HEK293 (cell line): Measurements from ENCODE around the gene APOA5.

Experiments
- CTCF ChIA-PET: fragments of 350-600 bp; formaldehyde crosslinking; extraction: SDS; loops from one replicate; lab custom pipeline; 2021; ENCODE audit warnings: antibody characterized with exemption; lab: Yijun Ruan, JAX
- POLR2A ChIA-PET: fragments of 300-600 bp; formaldehyde crosslinking; extraction: SDS; loops from one replicate; lab custom pipeline; 2020; ENCODE audit warnings: antibody characterized with exemption, inconsistent platforms; lab: Yijun Ruan, JAX
- H3K27ac ChIP-seq: fragments of 200-500 bp; sonication (Bioruptor generic); 2 replicates; pipeline ENCODE4 v1.5.1; 2014; ENCODE audit warnings: low read depth, low read length, control low read depth, inconsistent platforms; ENCODE audit errors: extremely low read depth
- H3K36me3 ChIP-seq, 2 experiments: fragments of 200-500 bp in 1 of 2; sonication (Bioruptor generic) in 1 of 2; 1 replicate in 1 of 2; 2 replicates in 1 of 2; pipeline ENCODE4 v1.5.1; 2014 to 2017; ENCODE audit warnings: inconsistent platforms in 2 of 2, low read length in 2 of 2; ENCODE audit not compliant: control insufficient read depth in 2 of 2, insufficient read depth in 1 of 2
- H3K4me1 ChIP-seq: fragments of 200-500 bp; sonication (Bioruptor generic); 2 replicates; pipeline ENCODE4 v1.5.1; 2014; ENCODE audit warnings: mild to moderate bottlenecking, low read length, inconsistent platforms; ENCODE audit not compliant: control insufficient read depth, insufficient read depth
- H3K4me3 ChIP-seq: 2 replicates; pipeline ENCODE4 v1.5.1; 2011; ENCODE audit warnings: low read depth, mild to moderate bottlenecking, control low read depth, low read length, moderate library complexity
- H3K9me3 ChIP-seq: fragments of 200-500 bp; sonication (Bioruptor generic); 2 replicates; pipeline ENCODE4 v1.5.1; 2014; ENCODE audit warnings: low read depth, low read length, inconsistent platforms; ENCODE audit not compliant: control insufficient read depth, insufficient read depth
- BCL11A ChIP-seq: fragments of 450-650 bp; formaldehyde crosslinking; IDR thresholded peaks from 2 replicates; pipeline ENCODE4 v1.5.1; 2016; ENCODE audit warnings: low read depth, missing biosample characterization, missing genetic modification characterization
- GLI2 ChIP-seq: fragments of 450-650 bp; formaldehyde crosslinking; IDR thresholded peaks from 2 replicates; pipeline ENCODE4; 2017; ENCODE audit warnings: missing biosample characterization, missing genetic modification characterization, low read depth, borderline replicate concordance
- ZBTB7A ChIP-seq: fragments of 450-650 bp; formaldehyde crosslinking; IDR thresholded peaks from 2 replicates; pipeline ENCODE4 v1.5.1; 2016; ENCODE audit warnings: low read depth, missing biosample characterization, missing genetic modification characterization
- ZFP3 ChIP-seq: fragments of 450-650 bp; formaldehyde crosslinking; IDR thresholded peaks from 2 replicates; pipeline ENCODE4 v1.5.1; 2016; ENCODE audit warnings: low read depth, missing biosample characterization, missing genetic modification characterization
- ZNF214 ChIP-seq: fragments of 450-650 bp; formaldehyde crosslinking; IDR thresholded peaks from 2 replicates; pipeline ENCODE4 v1.5.1; 2017; ENCODE audit warnings: missing biosample characterization, mild to moderate bottlenecking, missing genetic modification characterization, borderline replicate concordance
- ZNF341 ChIP-seq: fragments of 450-650 bp; formaldehyde crosslinking; IDR thresholded peaks from 2 replicates; pipeline ENCODE4; 2016; ENCODE audit warnings: low read depth, missing biosample characterization, missing genetic modification characterization
- ZNF350 ChIP-seq: fragments of 450-650 bp; formaldehyde crosslinking; IDR thresholded peaks from 2 replicates; pipeline ENCODE4 v1.5.0; 2017; ENCODE audit warnings: missing biosample characterization, mild to moderate bottlenecking, missing genetic modification characterization
- ZNF391 ChIP-seq: fragments of 450-650 bp; formaldehyde crosslinking; IDR thresholded peaks from 2 replicates; pipeline ENCODE4 v1.5.1; 2016; ENCODE audit warnings: low read depth, missing biosample characterization, missing genetic modification characterization, borderline replicate concordance
- ZNF426 ChIP-seq: fragments of 450-650 bp; formaldehyde crosslinking; IDR thresholded peaks from 2 replicates; pipeline ENCODE4 v1.5.1; 2017; ENCODE audit warnings: missing biosample characterization, missing genetic modification characterization, mild to moderate bottlenecking, inconsistent platforms, moderate library complexity
- ZNF501 ChIP-seq: fragments of 450-650 bp; formaldehyde crosslinking; IDR thresholded peaks from 2 replicates; pipeline ENCODE4 v1.5.1; 2016; ENCODE audit warnings: missing biosample characterization, missing genetic modification characterization
- ZNF514 ChIP-seq: fragments of 450-650 bp; formaldehyde crosslinking; IDR thresholded peaks from 2 replicates; pipeline ENCODE4 v1.5.1; 2016; ENCODE audit warnings: missing biosample characterization, missing genetic modification characterization
- ZNF624 ChIP-seq: fragments of 450-650 bp; formaldehyde crosslinking; IDR thresholded peaks from 2 replicates; pipeline ENCODE4 v1.5.1; 2017; ENCODE audit warnings: missing biosample characterization, missing genetic modification characterization
- ZNF670 ChIP-seq: fragments of 450-650 bp; formaldehyde crosslinking; IDR thresholded peaks from 2 replicates; pipeline ENCODE4 v1.5.1; 2016; ENCODE audit warnings: missing biosample characterization, missing genetic modification characterization, low read depth
- ZNF707 ChIP-seq: fragments of 450-650 bp; formaldehyde crosslinking; IDR thresholded peaks from 2 replicates; pipeline ENCODE4 v1.5.1; 2016; ENCODE audit warnings: missing biosample characterization, missing genetic modification characterization
- ZNF747 ChIP-seq: fragments of 450-650 bp; formaldehyde crosslinking; IDR thresholded peaks from 2 replicates; pipeline ENCODE4 v1.5.1; 2016; ENCODE audit warnings: missing biosample characterization, missing genetic modification characterization
- ZNF792 ChIP-seq: fragments of 450-650 bp; formaldehyde crosslinking; IDR thresholded peaks from 2 replicates; pipeline ENCODE4 v1.5.1; 2016; ENCODE audit warnings: missing biosample characterization, missing genetic modification characterization
- ZNF837 ChIP-seq: fragments of 450-650 bp; formaldehyde crosslinking; IDR thresholded peaks from 2 replicates; pipeline ENCODE4 v1.5.1; 2016; ENCODE audit warnings: missing biosample characterization, missing genetic modification characterization
- TF ChIP-seq, protein P1 (sequence below): sonication (generic); formaldehyde crosslinking; IDR thresholded peaks from 2 replicates; pipeline ENCODE4 v1.8.1; 2022; ENCODE audit warnings: mild to moderate bottlenecking, moderate library complexity, missing genetic modification reagents
- TF ChIP-seq, protein P2 (sequence below): fragments of 450-650 bp; formaldehyde crosslinking; IDR thresholded peaks from 2 replicates; pipeline ENCODE4 v1.5.1; 2016; ENCODE audit warnings: missing biosample characterization, missing genetic modification characterization
- TF ChIP-seq, protein P3 (sequence below): fragments of 450-650 bp; formaldehyde crosslinking; IDR thresholded peaks from 2 replicates; pipeline ENCODE4 v1.5.1; 2016; ENCODE audit warnings: missing biosample characterization, missing genetic modification characterization
- TF ChIP-seq, protein P4 (sequence below): fragments of 450-650 bp; formaldehyde crosslinking; IDR thresholded peaks from 2 replicates; pipeline ENCODE4 v1.5.1; 2016; ENCODE audit warnings: missing biosample characterization, missing genetic modification characterization
- TF ChIP-seq, protein P5 (sequence below): fragments of 450-650 bp; formaldehyde crosslinking; IDR thresholded peaks from 2 replicates; pipeline ENCODE4 v1.5.1; 2017; ENCODE audit warnings: missing biosample characterization, missing genetic modification characterization
- TF ChIP-seq, protein P6 (sequence below): fragments of 450-650 bp; formaldehyde crosslinking; IDR thresholded peaks from 2 replicates; pipeline ENCODE4 v1.5.1; 2016; ENCODE audit warnings: missing biosample characterization, missing genetic modification characterization

APOA5 gene

DNA sequence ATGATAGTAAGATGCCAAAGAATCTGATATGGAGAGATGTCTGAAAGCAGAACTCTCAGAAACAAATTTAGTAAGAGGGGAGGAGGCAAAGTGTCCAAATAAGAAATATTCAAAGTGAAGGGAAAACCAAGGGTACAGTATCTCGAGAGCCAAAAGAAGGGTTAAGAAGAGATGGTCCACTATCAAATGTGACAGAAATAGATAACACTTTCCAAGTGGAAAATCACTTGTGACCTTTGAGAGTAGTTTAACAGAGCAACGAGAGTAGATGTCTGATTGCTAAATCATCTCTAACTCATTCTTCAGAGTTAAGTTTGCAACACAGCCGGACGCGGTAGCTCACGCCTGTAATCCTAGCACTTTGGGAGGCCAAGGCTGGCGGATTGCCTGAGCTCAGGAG is 14.6 kb downstream of the APOA5 start (continued):
- TF ChIP-seq, protein P1, sequence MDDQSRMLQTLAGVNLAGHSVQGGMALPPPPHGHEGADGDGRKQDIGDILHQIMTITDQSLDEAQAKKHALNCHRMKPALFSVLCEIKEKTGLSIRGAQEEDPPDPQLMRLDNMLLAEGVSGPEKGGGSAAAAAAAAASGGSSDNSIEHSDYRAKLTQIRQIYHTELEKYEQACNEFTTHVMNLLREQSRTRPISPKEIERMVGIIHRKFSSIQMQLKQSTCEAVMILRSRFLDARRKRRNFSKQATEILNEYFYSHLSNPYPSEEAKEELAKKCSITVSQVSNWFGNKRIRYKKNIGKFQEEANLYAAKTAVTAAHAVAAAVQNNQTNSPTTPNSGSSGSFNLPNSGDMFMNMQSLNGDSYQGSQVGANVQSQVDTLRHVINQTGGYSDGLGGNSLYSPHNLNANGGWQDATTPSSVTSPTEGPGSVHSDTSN = no peak
- TF ChIP-seq, all 188 proteins: peak for 0

DNA sequence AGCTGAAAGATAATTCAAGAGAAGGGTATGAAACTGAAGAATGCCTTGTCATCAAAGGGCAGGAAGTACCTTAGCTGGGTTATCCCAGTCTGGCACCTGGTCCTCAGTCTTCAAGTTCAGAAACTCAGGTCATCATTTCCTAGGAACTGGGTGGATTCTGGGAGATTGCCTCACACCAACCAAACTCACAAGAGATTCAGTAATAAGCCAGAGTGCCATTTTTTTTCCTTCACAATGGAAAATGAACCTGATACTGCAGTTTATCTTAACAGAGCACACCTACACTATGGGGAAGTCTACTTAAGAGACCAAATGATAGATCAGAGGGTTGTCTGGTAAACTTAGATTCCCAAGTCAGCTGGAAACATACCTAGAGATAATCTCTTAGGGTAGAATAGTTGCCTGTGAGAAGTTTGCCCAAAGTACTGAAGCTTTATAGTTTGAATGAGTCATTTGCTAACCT is 15.1 kb downstream of the APOA5 start:
- H3K9me3 ChIP-seq = no peaks in the 10 kb centered on the region
- CTCF ChIA-PET = interaction anchor here (0.9 to 2.0 kb wide), 2 partner anchors 15 to 450 kb away, joined by 3 to 5 read pairs; partner anchors contain the start of gene APOA5
- H3K27ac ChIP-seq = no peak overlapping the region
- TF ChIP-seq, protein P2, sequence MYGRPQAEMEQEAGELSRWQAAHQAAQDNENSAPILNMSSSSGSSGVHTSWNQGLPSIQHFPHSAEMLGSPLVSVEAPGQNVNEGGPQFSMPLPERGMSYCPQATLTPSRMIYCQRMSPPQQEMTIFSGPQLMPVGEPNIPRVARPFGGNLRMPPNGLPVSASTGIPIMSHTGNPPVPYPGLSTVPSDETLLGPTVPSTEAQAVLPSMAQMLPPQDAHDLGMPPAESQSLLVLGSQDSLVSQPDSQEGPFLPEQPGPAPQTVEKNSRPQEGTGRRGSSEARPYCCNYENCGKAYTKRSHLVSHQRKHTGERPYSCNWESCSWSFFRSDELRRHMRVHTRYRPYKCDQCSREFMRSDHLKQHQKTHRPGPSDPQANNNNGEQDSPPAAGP (tag by site-specific recombination) = no peak
- TF ChIP-seq ZNF391 (tag by site-specific recombination) (no peak), ZNF514 (tag by site-specific recombination) (no peak), BCL11A (no peak), ZNF670 (tag by site-specific recombination) (no peak), ZNF747 (tag by site-specific recombination) (no peak), ZNF426 (no peak), ZNF837 (no peak), ZBTB7A (tag by site-specific recombination) (no peak), ZNF350 (tag by site-specific recombination) (no peak), ZNF624 (tag by site-specific recombination) (no peak)
- TF ChIP-seq, protein P3, sequence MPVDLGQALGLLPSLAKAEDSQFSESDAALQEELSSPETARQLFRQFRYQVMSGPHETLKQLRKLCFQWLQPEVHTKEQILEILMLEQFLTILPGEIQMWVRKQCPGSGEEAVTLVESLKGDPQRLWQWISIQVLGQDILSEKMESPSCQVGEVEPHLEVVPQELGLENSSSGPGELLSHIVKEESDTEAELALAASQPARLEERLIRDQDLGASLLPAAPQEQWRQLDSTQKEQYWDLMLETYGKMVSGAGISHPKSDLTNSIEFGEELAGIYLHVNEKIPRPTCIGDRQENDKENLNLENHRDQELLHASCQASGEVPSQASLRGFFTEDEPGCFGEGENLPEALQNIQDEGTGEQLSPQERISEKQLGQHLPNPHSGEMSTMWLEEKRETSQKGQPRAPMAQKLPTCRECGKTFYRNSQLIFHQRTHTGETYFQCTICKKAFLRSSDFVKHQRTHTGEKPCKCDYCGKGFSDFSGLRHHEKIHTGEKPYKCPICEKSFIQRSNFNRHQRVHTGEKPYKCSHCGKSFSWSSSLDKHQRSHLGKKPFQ (tag by site-specific recombination) = no peak
- TF ChIP-seq, protein P4, sequence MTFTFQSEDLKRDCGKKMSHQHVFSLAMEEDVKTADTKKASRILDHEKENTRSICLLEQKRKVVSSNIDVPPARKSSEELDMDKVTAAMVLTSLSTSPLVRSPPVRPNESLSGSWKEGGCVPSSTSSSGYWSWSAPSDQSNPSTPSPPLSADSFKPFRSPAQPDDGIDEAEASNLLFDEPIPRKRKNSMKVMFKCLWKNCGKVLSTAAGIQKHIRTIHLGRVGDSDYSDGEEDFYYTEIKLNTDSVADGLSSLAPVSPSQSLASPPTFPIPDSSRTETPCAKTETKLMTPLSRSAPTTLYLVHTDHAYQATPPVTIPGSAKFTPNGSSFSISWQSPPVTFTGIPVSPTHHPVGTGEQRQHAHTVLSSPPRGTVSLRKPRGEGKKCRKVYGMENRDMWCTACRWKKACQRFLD (tag by site-specific recombination) = no peak
- peaks cover 6 to 58% of the 10 kb centered on the region in 2 experiments; a peak in 2 of 3 replicates for H3K36me3 ChIP-seq
- POLR2A ChIA-PET = interaction anchor here (0.6 kb wide), 1 partner anchor 9 kb away, joined by 8 read pairs; no protein-coding TSS in a partner anchor
- H3K4me3 ChIP-seq = no peak overlapping the region
- H3K4me1 ChIP-seq = peaks cover 4% of the 10 kb centered on the region; the same call in 1 of the 2 replicates

DNA sequence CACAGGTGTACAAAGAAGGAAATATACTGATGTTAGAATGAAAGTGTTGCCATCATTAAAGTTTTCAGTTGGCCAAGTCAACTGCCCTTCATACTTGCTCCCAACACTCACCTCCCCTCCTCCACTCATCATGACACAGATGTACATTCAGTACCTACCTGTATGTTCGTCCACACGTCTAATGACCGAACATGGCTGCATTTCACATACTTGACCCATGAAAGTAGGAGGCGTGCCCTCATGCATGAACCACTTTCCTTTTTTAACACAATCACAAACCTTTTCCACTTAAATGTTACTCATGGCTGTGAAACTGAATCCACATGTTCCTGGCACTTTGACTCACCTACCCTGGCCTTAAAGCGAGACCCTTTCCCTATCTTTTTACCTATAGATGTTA is 15.7 kb downstream of the APOA5 start:
- no peak overlapping the region for H3K4me3 ChIP-seq
- H3K36me3 ChIP-seq = peaks cover 6 to 52% of the 10 kb centered on the region in 2 experiments; a peak in 2 of 3 replicates
- ChIA-PET CTCF (interaction anchor here (0.9 to 2.0 kb wide), 2 partner anchors 16 to 451 kb away, joined by 3 to 5 read pairs; partner anchors contain the start of gene APOA5), POLR2A (interaction anchor here (0.6 kb wide), 1 partner anchor 9 kb away, joined by 8 read pairs; no protein-coding TSS in a partner anchor)
- no peaks in the 10 kb centered on the region for H3K9me3 ChIP-seq
- no peak overlapping the region for H3K27ac ChIP-seq
- peaks cover 4% of the 10 kb centered on the region; the same call in 1 of the 2 replicates for H3K4me1 ChIP-seq
- no peak for TF ChIP-seq ZNF501
- TF ChIP-seq ZFP3 (tag by site-specific recombination) = no peak
- no peak for TF ChIP-seq ZNF214 (tag by site-specific recombination)
- TF ChIP-seq, protein P5, sequence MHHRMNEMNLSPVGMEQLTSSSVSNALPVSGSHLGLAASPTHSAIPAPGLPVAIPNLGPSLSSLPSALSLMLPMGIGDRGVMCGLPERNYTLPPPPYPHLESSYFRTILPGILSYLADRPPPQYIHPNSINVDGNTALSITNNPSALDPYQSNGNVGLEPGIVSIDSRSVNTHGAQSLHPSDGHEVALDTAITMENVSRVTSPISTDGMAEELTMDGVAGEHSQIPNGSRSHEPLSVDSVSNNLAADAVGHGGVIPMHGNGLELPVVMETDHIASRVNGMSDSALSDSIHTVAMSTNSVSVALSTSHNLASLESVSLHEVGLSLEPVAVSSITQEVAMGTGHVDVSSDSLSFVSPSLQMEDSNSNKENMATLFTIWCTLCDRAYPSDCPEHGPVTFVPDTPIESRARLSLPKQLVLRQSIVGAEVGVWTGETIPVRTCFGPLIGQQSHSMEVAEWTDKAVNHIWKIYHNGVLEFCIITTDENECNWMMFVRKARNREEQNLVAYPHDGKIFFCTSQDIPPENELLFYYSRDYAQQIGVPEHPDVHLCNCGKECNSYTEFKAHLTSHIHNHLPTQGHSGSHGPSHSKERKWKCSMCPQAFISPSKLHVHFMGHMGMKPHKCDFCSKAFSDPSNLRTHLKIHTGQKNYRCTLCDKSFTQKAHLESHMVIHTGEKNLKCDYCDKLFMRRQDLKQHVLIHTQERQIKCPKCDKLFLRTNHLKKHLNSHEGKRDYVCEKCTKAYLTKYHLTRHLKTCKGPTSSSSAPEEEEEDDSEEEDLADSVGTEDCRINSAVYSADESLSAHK = no peak
- TF ChIP-seq, protein P6, sequence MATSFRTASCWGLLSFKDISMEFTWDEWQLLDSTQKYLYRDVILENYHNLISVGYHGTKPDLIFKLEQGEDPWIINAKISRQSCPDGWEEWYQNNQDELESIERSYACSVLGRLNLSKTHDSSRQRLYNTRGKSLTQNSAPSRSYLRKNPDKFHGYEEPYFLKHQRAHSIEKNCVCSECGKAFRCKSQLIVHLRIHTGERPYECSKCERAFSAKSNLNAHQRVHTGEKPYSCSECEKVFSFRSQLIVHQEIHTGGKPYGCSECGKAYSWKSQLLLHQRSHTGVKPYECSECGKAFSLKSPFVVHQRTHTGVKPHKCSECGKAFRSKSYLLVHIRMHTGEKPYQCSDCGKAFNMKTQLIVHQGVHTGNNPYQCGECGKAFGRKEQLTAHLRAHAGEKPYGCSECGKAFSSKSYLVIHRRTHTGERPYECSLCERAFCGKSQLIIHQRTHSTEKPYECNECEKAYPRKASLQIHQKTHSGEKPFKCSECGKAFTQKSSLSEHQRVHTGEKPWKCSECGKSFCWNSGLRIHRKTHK = no peak
- TF ChIP-seq ZNF341 = no peak
- TF ChIP-seq GLI2 (tag by site-specific recombination) = no peak
- TF ChIP-seq, protein P4 (tag by site-specific recombination) = no peak
- TF ChIP-seq ZNF792 = no peak
- TF ChIP-seq ZNF707 (tag by site-specific recombination) = no peak
